Hematopoietic multipotent progenitor cell treated with erythropoietin and hydrocortisone succinate and interleukin-3 and kit ligand, for 15 days (in vitro differentiated cells): ENCODE data around the gene HOATZ.
A peak's percentile ranks its signal among the peaks of the same experiment; 100 is the strongest.

ENCODE experiments used
- DNase-seq: peaks from one replicate; pipeline ENCODE4 v3.0.0-alpha.2; 2015; ENCODE audit warnings: low spot score

The HOATZ gene

GRCh38 chr11:111577821-111578220, 63.2 kb downstream of the HOATZ start:
- DNase-seq: no peak

DNA sequence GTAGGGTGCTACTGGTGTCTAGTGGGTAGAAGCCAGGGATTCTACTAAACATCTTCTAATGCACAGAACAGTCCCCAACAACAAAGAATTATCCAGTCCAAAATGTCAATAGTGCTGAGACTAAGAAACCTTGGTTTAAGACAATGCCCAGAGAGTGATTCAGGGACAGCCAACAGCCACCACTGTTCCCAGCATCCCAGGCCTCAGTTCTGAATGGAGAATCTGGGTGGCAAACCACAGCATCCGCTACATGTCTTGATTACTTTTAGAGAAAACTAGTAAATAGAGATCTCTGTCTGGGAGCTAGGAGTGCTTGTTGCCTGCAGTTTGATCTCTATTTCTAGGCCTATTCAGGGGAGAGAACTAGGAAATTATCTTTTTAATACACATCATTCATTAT, 66.8 kb downstream of the HOATZ start:
- DNase-seq: no peak

- DNase-seq: no peak
Observed at GRCh38 chr11:111582163-111582562, 67.6 kb downstream of the HOATZ start.

GRCh38 chr11:111582881-111583280, 68.3 kb downstream of the HOATZ start:
- DNase-seq: no peak

- DNase-seq: no peak
Observed at GRCh38 chr11:111585371-111585770, 70.8 kb downstream of the HOATZ start.

GRCh38 chr11:111586388-111586831, 71.8 kb downstream of the HOATZ start:
- peak; percentile 58 for DNase-seq
